ENCODE measurements around the gene GEMIN5. TPM values are rescaled to one million over a fixed set of nuclear protein-coding genes. Genes with fewer than 3 reads are reported as not detected.
"Not testable (repeated sequence)": the region's sequence is repeated elsewhere in the genome, so short reads cannot be mapped to it uniquely, and the experiment has no call there.

The GEMIN5 gene
- total RNA-seq, 5 donors from 2014 or later (not counting 1 experiment from before 2014, with no cell fraction given), result 6.8 to 17.6 (median 14.8) TPM

- H3K27ac ChIP-seq (ENCODE audit: low read length); ATAC-seq (replicated peaks in 1 of 4); DNase-seq; H3K27ac Mint-ChIP-seq; H3K27me3 Mint-ChIP-seq; POLR2A ChIA-PET; H3K27me3 ChIP-seq (replicated peaks in 1 of 2; ENCODE audit: control insufficient read depth in 2 of 2, extremely low read depth in 1 of 2, insufficient read depth in 2 of 2, low read length in 1 of 2); H3K9me3 ChIP-seq; H3K4me1 Mint-ChIP-seq; H3K4me1 ChIP-seq (ENCODE audit: control insufficient read depth in 1 of 2, extremely low read depth in 1 of 2, insufficient read depth in 2 of 2, low read length in 2 of 2); H3K4me3 ChIP-seq (ENCODE audit: control insufficient read depth in 1 of 2, extremely low read depth in 1 of 2, low read length in 1 of 2); CTCF ChIA-PET; H3K9me3 Mint-ChIP-seq; H3K36me3 ChIP-seq (ENCODE audit: control insufficient read depth in 2 of 2, extremely low read depth in 1 of 2, insufficient read depth in 1 of 2, low read length in 1 of 2); H3K4me3 Mint-ChIP-seq: not testable (repeated sequence)
- 97% methylated on average over 6 of the region's 9 CpGs for WGBS (ENCODE audit: insufficient coverage)
- H3K36me3 Mint-ChIP-seq, result peaks cover 18% of the 10 kb centered on the region
These were observed 38.1 kb upstream of the GEMIN5 start for GRCh38 chr5:154976082-154976481.

- Mint-ChIP-seq H3K27ac (no peak overlapping the region), H3K36me3 (peaks cover 38% of the 10 kb centered on the region), H3K4me3 (no peak overlapping the region), H3K4me1 (no peaks in the 10 kb centered on the region), H3K27me3 (no peaks in the 10 kb centered on the region), H3K9me3 (peaks cover 0 to 6% (median 0%) of the 10 kb centered on the region in 3 donors)
- ChIA-PET CTCF (interaction anchor here (0.5 to 0.7 kb wide), 3 partner anchors 25 to 1505 kb away, joined by 3 to 6 read pairs (median 3); no protein-coding TSS in a partner anchor), POLR2A (no interaction called here)
- no peaks in the 10 kb centered on the region for H3K4me1 ChIP-seq (ENCODE audit: control insufficient read depth in 1 of 2, extremely low read depth in 1 of 2, insufficient read depth in 2 of 2, low read length in 2 of 2)
- no peaks in the 10 kb centered on the region for H3K9me3 ChIP-seq
- H3K27me3 ChIP-seq (replicated peaks in 1 of 2; ENCODE audit: control insufficient read depth in 2 of 2, extremely low read depth in 1 of 2, insufficient read depth in 2 of 2, low read length in 1 of 2), result no peaks in the 10 kb centered on the region
- DNase-seq (no peak), ATAC-seq (replicated peaks in 1 of 4) (no peak)
- H3K36me3 ChIP-seq (ENCODE audit: control insufficient read depth in 2 of 2, extremely low read depth in 1 of 2, insufficient read depth in 1 of 2, low read length in 1 of 2), result peaks cover 0 to 21% of the 10 kb centered on the region in 2 donors
- no peak overlapping the region for H3K27ac ChIP-seq (ENCODE audit: low read length)
- WGBS (ENCODE audit: insufficient coverage), result 100% methylated on average over 1 of the region's 2 CpGs
- no peak overlapping the region for H3K4me3 ChIP-seq (ENCODE audit: control insufficient read depth in 1 of 2, extremely low read depth in 1 of 2, low read length in 1 of 2)
These were observed 34.6 kb upstream of the GEMIN5 start for GRCh38 chr5:154972476-154973080.

DNA sequence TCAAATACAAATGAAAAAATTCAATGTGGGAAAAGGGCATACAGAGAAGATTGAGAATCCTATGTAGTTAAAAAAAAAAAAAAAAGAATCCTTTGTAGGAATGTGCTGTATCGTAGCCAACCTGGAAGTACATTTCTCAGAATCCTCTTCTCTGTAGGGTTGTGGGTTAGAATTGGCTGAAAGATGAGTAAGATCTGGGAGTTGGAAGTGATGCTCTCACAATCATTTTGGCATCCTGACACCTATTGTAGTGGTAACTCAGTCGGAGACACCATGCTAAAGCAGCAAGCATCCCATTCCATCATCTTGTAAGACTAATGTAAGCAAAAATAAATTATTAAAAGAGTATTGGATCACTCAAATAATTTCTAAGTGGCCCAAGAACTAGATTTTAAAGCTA is 33.5 kb upstream of the GEMIN5 start:
- DNase-seq (no peak), ATAC-seq (replicated peaks in 1 of 4) (no peak)
- H3K36me3 Mint-ChIP-seq, result peaks cover 45% of the 10 kb centered on the region
- no peak overlapping the region for H3K27ac Mint-ChIP-seq
- ChIA-PET POLR2A (no interaction called here), CTCF (interaction anchor here in 1 of 2 donors (0.7 kb wide), 1 partner anchor 1847 kb away, joined by 3 read pairs; no protein-coding TSS in a partner anchor)
- no CpG with 5 or more reads among the region's 2 CpGs for WGBS (ENCODE audit: insufficient coverage)
- H3K9me3 Mint-ChIP-seq, result peaks cover 0 to 6% (median 0%) of the 10 kb centered on the region in 3 donors
- no peaks in the 10 kb centered on the region for H3K4me1 Mint-ChIP-seq
- H3K27me3 Mint-ChIP-seq, result no peaks in the 10 kb centered on the region
- H3K27me3 ChIP-seq (replicated peaks in 1 of 2; ENCODE audit: control insufficient read depth in 2 of 2, extremely low read depth in 1 of 2, insufficient read depth in 2 of 2, low read length in 1 of 2), result no peaks in the 10 kb centered on the region
- no peaks in the 10 kb centered on the region for H3K9me3 ChIP-seq
- H3K4me1 ChIP-seq (ENCODE audit: control insufficient read depth in 1 of 2, extremely low read depth in 1 of 2, insufficient read depth in 2 of 2, low read length in 2 of 2), result no peaks in the 10 kb centered on the region
- H3K36me3 ChIP-seq (ENCODE audit: control insufficient read depth in 2 of 2, extremely low read depth in 1 of 2, insufficient read depth in 1 of 2, low read length in 1 of 2), result peaks cover 2 to 31% of the 10 kb centered on the region in 2 donors
- H3K27ac ChIP-seq (ENCODE audit: low read length), result no peak overlapping the region
- H3K4me3 ChIP-seq (ENCODE audit: control insufficient read depth in 1 of 2, extremely low read depth in 1 of 2, low read length in 1 of 2), result no peak overlapping the region
- no peak overlapping the region for H3K4me3 Mint-ChIP-seq

GRCh38 chr5:154970759-154971158 is 32.7 kb upstream of the GEMIN5 start:
- DNase-seq (no peak), ATAC-seq (replicated peaks in 1 of 4) (no peak)
- Mint-ChIP-seq H3K27me3 (no peaks in the 10 kb centered on the region), H3K9me3 (peaks cover 0 to 4% (median 0%) of the 10 kb centered on the region in 3 donors), H3K27ac (no peak overlapping the region), H3K4me1 (no peaks in the 10 kb centered on the region), H3K36me3 (peaks cover 44% of the 10 kb centered on the region), H3K4me3 (no peak overlapping the region)
- Histone ChIP-seq H3K9me3 (no peaks in the 10 kb centered on the region), H3K4me3 (ENCODE audit: control insufficient read depth in 1 of 2, extremely low read depth in 1 of 2, low read length in 1 of 2) (no peak overlapping the region), H3K36me3 (ENCODE audit: control insufficient read depth in 2 of 2, extremely low read depth in 1 of 2, insufficient read depth in 1 of 2, low read length in 1 of 2) (peaks cover 4 to 37% of the 10 kb centered on the region in 2 donors), H3K27ac (ENCODE audit: low read length) (no peak overlapping the region), H3K27me3 (replicated peaks in 1 of 2; ENCODE audit: control insufficient read depth in 2 of 2, extremely low read depth in 1 of 2, insufficient read depth in 2 of 2, low read length in 1 of 2) (no peaks in the 10 kb centered on the region), H3K4me1 (ENCODE audit: control insufficient read depth in 1 of 2, extremely low read depth in 1 of 2, insufficient read depth in 2 of 2, low read length in 2 of 2) (no peaks in the 10 kb centered on the region)
- ChIA-PET CTCF (interaction anchor here in 1 of 2 donors (0.7 kb wide), 1 partner anchor 1848 kb away, joined by 3 read pairs; no protein-coding TSS in a partner anchor), POLR2A (no interaction called here)

GRCh38 chr5:154968953-154969352 is 30.9 kb upstream of the GEMIN5 start:
- H3K4me1 Mint-ChIP-seq, result no peaks in the 10 kb centered on the region
- Histone ChIP-seq H3K9me3 (no peaks in the 10 kb centered on the region), H3K4me3 (ENCODE audit: control insufficient read depth in 1 of 2, extremely low read depth in 1 of 2, low read length in 1 of 2) (no peak overlapping the region), H3K27me3 (replicated peaks in 1 of 2; ENCODE audit: control insufficient read depth in 2 of 2, extremely low read depth in 1 of 2, insufficient read depth in 2 of 2, low read length in 1 of 2) (no peaks in the 10 kb centered on the region), H3K27ac (ENCODE audit: low read length) (no peak overlapping the region), H3K4me1 (ENCODE audit: control insufficient read depth in 1 of 2, extremely low read depth in 1 of 2, insufficient read depth in 2 of 2, low read length in 2 of 2) (no peaks in the 10 kb centered on the region), H3K36me3 (ENCODE audit: control insufficient read depth in 2 of 2, extremely low read depth in 1 of 2, insufficient read depth in 1 of 2, low read length in 1 of 2) (peaks cover 4 to 48% of the 10 kb centered on the region in 2 donors)
- ATAC-seq (replicated peaks in 1 of 4) (no peak), DNase-seq (no peak)
- H3K36me3 Mint-ChIP-seq, result peaks cover 50% of the 10 kb centered on the region
- no peaks in the 10 kb centered on the region for H3K9me3 Mint-ChIP-seq
- ChIA-PET CTCF (no interaction called here), POLR2A (no interaction called here)
- no peak overlapping the region for H3K4me3 Mint-ChIP-seq
- no peaks in the 10 kb centered on the region for H3K27me3 Mint-ChIP-seq
- no peak overlapping the region for H3K27ac Mint-ChIP-seq
- WGBS (ENCODE audit: insufficient coverage), result 100% methylated on average over 2 of the region's 5 CpGs

- H3K9me3 Mint-ChIP-seq, result no peaks in the 10 kb centered on the region
- CTCF ChIA-PET, result no interaction called here
These were observed 29.5 kb upstream of the GEMIN5 start for GRCh38 chr5:154967421-154968024.

More at GRCh38 chr5:154967421-154968024, 29.5 kb upstream of the GEMIN5 start:
- ATAC-seq (replicated peaks in 1 of 4), result no peak
- Mint-ChIP-seq H3K27me3 (no peaks in the 10 kb centered on the region), H3K27ac (no peak overlapping the region), H3K4me1 (peaks cover 0 to 1% (median 0%) of the 10 kb centered on the region in 3 donors), H3K4me3 (no peak overlapping the region), H3K36me3 (peaks cover 58% of the 10 kb centered on the region)
- Histone ChIP-seq H3K36me3 (ENCODE audit: control insufficient read depth in 2 of 2, extremely low read depth in 1 of 2, insufficient read depth in 1 of 2, low read length in 1 of 2) (peaks cover 4 to 50% of the 10 kb centered on the region in 2 donors), H3K4me1 (ENCODE audit: control insufficient read depth in 1 of 2, extremely low read depth in 1 of 2, insufficient read depth in 2 of 2, low read length in 2 of 2) (no peaks in the 10 kb centered on the region), H3K9me3 (no peaks in the 10 kb centered on the region), H3K27me3 (replicated peaks in 1 of 2; ENCODE audit: control insufficient read depth in 2 of 2, extremely low read depth in 1 of 2, insufficient read depth in 2 of 2, low read length in 1 of 2) (no peaks in the 10 kb centered on the region), H3K27ac (ENCODE audit: low read length) (no peak overlapping the region), H3K4me3 (ENCODE audit: control insufficient read depth in 1 of 2, extremely low read depth in 1 of 2, low read length in 1 of 2) (no peak overlapping the region)
- POLR2A ChIA-PET, result interaction anchor here in 1 of 2 donors (0.6 kb wide), 1 partner anchor 109 kb away, joined by 7 read pairs; the partner anchor contains the start of gene CNOT8
- WGBS (ENCODE audit: insufficient coverage), result no CpG with 5 or more reads among the region's 5 CpGs
- no peak for DNase-seq

All from T-cell (primary cell).